A673 (cell line): ENCODE data around the gene THRB. TPM values are rescaled to one million over a fixed set of nuclear protein-coding genes. Genes with fewer than 3 reads are reported as not detected.

ENCODE experiments used
- BruUV-seq: library from RNA; stranded (reverse); fragments of 400-500 nt; replicated peaks from 2 replicates; lab custom pipeline; 2021; lab: Mats Ljungman, UMichigan
- CTCF ChIA-PET: fragments of 300-600 bp; sonication (Branson Sonifier 250); formaldehyde crosslinking; loops from one replicate; lab custom pipeline; 2022; ENCODE audit warnings: antibody characterized with exemption; lab: Charles Lee
- POLR2A ChIA-PET: fragments of 300-600 bp; sonication (Branson Sonifier 250); formaldehyde crosslinking; loops from one replicate; lab custom pipeline; 2022; ENCODE audit warnings: antibody characterized with exemption; ENCODE audit not compliant: low non-redundant PET; lab: Charles Lee
- DNase-seq: peaks from one replicate; pipeline ENCODE4 v3.0.0-alpha.2; 2015; ENCODE audit warnings: low spot score
- H3K27ac ChIP-seq: fragments of 200-600 bp; sonication (generic); 2 replicates; pipeline ENCODE4 v1.5.1; 2016; ENCODE audit warnings: mixed run types, low read depth, mild to moderate bottlenecking, mixed read lengths, antibody characterized with exemption, low read length; ENCODE audit not compliant: poor library complexity, severe bottlenecking
- H3K27me3 ChIP-seq: fragments of 200-600 bp; sonication (generic); replicated peaks from 2 replicates; pipeline ENCODE4 v1.6.1; 2017; ENCODE audit warnings: mixed run types, low read depth, mild to moderate bottlenecking, mixed read lengths, antibody characterized with exemption, low read length; ENCODE audit not compliant: insufficient read depth, poor library complexity
- H3K36me3 ChIP-seq: fragments of 200-600 bp; sonication (generic); 2 replicates; pipeline ENCODE4 v1.6.1; 2016; ENCODE audit warnings: mixed run types, mild to moderate bottlenecking, mixed read lengths, antibody characterized with exemption, low read length; ENCODE audit not compliant: insufficient read depth, poor library complexity, severe bottlenecking
- H3K4me1 ChIP-seq: fragments of 200-600 bp; sonication (generic); 2 replicates; pipeline ENCODE4 v1.6.1; 2017; ENCODE audit warnings: mixed run types, mild to moderate bottlenecking, mixed read lengths, antibody characterized with exemption, low read length; ENCODE audit not compliant: insufficient read depth, poor library complexity, severe bottlenecking
- H3K4me3 ChIP-seq: fragments of 200-600 bp; sonication (generic); 2 replicates; pipeline ENCODE4 v1.5.1; 2016; ENCODE audit warnings: low read depth, mixed run types, mild to moderate bottlenecking, mixed read lengths, low read length; ENCODE audit not compliant: poor library complexity, severe bottlenecking
- H3K9me3 ChIP-seq: fragments of 200-600 bp; sonication (generic); 2 replicates; pipeline ENCODE4 v1.6.1; 2016; ENCODE audit warnings: mixed run types, low read depth, mild to moderate bottlenecking, mixed read lengths, antibody characterized with exemption, low read length; ENCODE audit not compliant: poor library complexity, severe bottlenecking
- EZH2 ChIP-seq: fragments of 200-600 bp; sonication (generic); IDR thresholded peaks from 2 replicates; pipeline ENCODE4 v1.6.1; 2017; ENCODE audit warnings: borderline replicate concordance, low read depth, mild to moderate bottlenecking, mixed read lengths, antibody characterized with exemption, low read length; ENCODE audit not compliant: poor library complexity, severe bottlenecking
- intact Hi-C: fragments of 100-400 bp; cut with micrococcal nuclease; formaldehyde crosslinking; loops from one replicate; pipeline ENCODE4 v1.10.0; 2022; ENCODE audit not compliant: unreplicated experiment
- total RNA-seq: library from RNA; stranded (reverse); gene quantifications from 2 replicates; pipeline ENCODE4 v1.2.3, GENCODE V29; 2021
- TF ChIP-seq, protein P1 (sequence below): fragments of 300-800, 200-600 bp; sonication (generic); conservative IDR thresholded peaks from 2 replicates; pipeline ENCODE4 v1.5.1; 2017; ENCODE audit warnings: low read depth, mild to moderate bottlenecking, antibody characterized with exemption, low read length, moderate library complexity, mixed read lengths

The THRB gene
- total RNA-seq, 1 experiment from 2014 or later: 0.11 TPM

DNA sequence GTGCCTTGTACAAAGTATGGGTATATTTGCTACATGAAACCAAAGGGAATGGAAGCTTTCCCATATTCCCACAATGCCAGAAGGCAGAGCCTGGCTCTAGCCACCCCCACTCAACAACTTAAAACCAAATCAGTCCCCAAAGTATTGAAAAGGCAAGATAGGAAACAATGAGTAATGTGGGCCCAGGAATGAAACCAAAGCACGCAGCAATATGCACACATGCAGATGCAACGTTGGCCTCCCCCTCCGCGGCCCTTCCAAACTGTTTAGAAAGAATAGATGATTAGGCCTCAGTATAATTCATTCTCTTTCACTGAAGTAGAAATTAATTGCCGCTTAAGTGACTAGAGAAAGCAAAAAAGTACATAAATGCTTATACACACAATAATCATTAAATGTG is 59.1 kb downstream of the THRB start:
- ChIA-PET CTCF (no interaction called here), POLR2A (no interaction called here)
- Histone ChIP-seq H3K4me1 (no peaks in the 10 kb centered on the region), H3K27ac (no peak overlapping the region), H3K4me3 (no peak overlapping the region), H3K27me3 (no peaks in the 10 kb centered on the region), H3K36me3 (no peaks in the 10 kb centered on the region), H3K9me3 (no peaks in the 10 kb centered on the region)
- no peak for DNase-seq
- intact Hi-C loops: no loop called here
- no TSS peak for BruUV-seq
- TF ChIP-seq EZH2: no peak
- TF ChIP-seq, protein P1, sequence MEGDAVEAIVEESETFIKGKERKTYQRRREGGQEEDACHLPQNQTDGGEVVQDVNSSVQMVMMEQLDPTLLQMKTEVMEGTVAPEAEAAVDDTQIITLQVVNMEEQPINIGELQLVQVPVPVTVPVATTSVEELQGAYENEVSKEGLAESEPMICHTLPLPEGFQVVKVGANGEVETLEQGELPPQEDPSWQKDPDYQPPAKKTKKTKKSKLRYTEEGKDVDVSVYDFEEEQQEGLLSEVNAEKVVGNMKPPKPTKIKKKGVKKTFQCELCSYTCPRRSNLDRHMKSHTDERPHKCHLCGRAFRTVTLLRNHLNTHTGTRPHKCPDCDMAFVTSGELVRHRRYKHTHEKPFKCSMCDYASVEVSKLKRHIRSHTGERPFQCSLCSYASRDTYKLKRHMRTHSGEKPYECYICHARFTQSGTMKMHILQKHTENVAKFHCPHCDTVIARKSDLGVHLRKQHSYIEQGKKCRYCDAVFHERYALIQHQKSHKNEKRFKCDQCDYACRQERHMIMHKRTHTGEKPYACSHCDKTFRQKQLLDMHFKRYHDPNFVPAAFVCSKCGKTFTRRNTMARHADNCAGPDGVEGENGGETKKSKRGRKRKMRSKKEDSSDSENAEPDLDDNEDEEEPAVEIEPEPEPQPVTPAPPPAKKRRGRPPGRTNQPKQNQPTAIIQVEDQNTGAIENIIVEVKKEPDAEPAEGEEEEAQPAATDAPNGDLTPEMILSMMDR: no peak

DNA sequence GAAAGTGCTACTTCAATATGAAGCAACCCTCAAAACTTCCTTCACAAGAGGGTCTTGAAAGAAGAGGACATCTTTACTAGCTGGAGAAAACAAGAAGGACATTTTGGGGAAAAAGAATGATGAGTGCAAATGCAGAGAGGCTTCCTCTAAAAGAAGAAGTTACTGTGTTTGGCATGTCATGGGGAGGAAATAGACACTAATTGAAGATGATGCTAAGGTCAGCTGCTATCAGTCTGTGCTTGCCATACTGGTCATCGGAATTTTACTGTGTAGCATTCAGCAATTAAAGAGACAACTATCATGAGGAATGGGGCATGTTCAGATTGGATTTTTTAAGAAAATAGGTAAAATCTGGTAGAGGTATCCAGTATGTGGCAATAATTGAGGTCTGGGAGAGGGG is 60.0 kb downstream of the THRB start:
- no peak overlapping the region for H3K27ac ChIP-seq
- H3K9me3 ChIP-seq: no peaks in the 10 kb centered on the region
- DNase-seq: no peak
- no peak overlapping the region for H3K4me3 ChIP-seq
- no peaks in the 10 kb centered on the region for H3K36me3 ChIP-seq
- no peaks in the 10 kb centered on the region for H3K4me1 ChIP-seq
- intact Hi-C loops: no loop called here
- no peaks in the 10 kb centered on the region for H3K27me3 ChIP-seq
- no peak for TF ChIP-seq EZH2
- TF ChIP-seq, protein P1: no peak
- BruUV-seq: no TSS peak
- CTCF ChIA-PET: no interaction called here
- POLR2A ChIA-PET: no interaction called here

DNA sequence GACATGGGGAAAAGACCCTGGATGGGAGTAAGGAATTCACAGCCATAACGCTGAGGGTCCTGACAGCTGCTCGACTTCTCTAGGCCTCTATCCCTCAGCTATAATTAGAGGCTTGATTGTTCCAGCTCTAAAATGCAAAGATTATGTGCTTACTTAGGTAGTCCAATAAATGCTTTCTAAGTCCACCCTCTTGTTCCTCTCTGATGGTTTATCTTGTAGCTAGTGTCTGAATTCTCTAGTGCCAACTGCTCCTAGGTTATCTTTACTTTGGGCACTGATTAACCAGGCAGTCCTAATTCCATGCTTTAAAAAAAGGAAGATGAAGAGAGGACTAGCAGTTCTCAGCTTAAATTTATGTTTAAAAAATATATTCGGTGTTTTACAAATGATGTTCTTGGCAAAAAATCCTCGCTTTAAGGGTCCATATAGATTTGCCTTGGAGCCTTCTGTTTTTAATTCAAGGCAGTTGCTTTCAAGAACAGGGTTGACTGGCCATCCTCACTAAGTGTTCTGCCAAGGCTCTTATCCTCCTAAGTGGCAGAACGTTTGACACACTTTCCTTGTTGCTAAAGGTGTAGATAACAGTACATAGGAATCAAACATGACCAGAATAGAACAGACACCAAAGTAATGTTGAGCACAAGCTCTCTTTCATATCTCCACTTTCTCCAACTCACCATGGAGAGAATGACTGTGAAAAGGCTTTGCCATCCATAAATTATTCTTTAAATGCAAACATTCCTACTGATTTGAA is 60.6 kb downstream of the THRB start:
- intact Hi-C loops: no loop called here
- CTCF ChIA-PET: no interaction called here
- no peaks in the 10 kb centered on the region for H3K9me3 ChIP-seq
- DNase-seq: no peak
- TF ChIP-seq EZH2: no peak
- TF ChIP-seq, protein P1: no peak
- H3K27ac ChIP-seq: no peak overlapping the region
- no peaks in the 10 kb centered on the region for H3K27me3 ChIP-seq
- POLR2A ChIA-PET: no interaction called here
- H3K36me3 ChIP-seq: no peaks in the 10 kb centered on the region
- no peaks in the 10 kb centered on the region for H3K4me1 ChIP-seq
- H3K4me3 ChIP-seq: no peak overlapping the region
- no TSS peak for BruUV-seq
